Endothelial cell of umbilical vein (primary cell): ENCODE measurements around the gene KCNJ5. TPM values are rescaled to one million over a fixed set of nuclear protein-coding genes. Genes with fewer than 3 reads are reported as not detected.

Source experiments
- BruUV-seq: library from RNA; stranded (reverse); fragments of 400-500 nt; replicated peaks from 2 replicates; lab custom pipeline; 2021; lab: Mats Ljungman, UMichigan
- CTCF ChIA-PET: fragments of 300-600, 350-600 bp; sonication (Branson Sonifier 250); formaldehyde crosslinking; loops from one replicate; lab custom pipeline; 2021; ENCODE audit warnings: antibody characterized with exemption, inconsistent platforms; lab: Charles Lee
- POLR2A ChIA-PET: fragments of 300-600, 350-600 bp; sonication (Branson Sonifier 250); formaldehyde crosslinking; loops from one replicate; lab custom pipeline; 2021; ENCODE audit warnings: antibody characterized with exemption, inconsistent platforms; lab: Charles Lee
- DNase-seq: peaks from one replicate; pipeline ENCODE4 v3.0.0-alpha.2; 2011; ENCODE audit warnings: low read depth, low spot score
- FAIRE-seq: peaks from 2 replicates; lab custom pipeline; 2011; peaks lifted over from hg19 to GRCh38; lab: Jason Lieb, UNC
- H2AFZ ChIP-seq: 2 replicates; pipeline ENCODE4 v1.6.0; 2012; ENCODE audit warnings: low read depth, low read length, control low read depth, inconsistent platforms
- H3K27ac ChIP-seq: 2 replicates; pipeline ENCODE4 v1.5.1; 2011; ENCODE audit warnings: low read depth, mild to moderate bottlenecking, control low read depth, low read length, moderate library complexity; ENCODE audit not compliant: insufficient read depth
- H3K27me3 ChIP-seq, 2 experiments: 2 replicates each; pipeline versions ENCODE4 v1.6.0 to v1.6.1; 2011; ENCODE audit warnings: low read length in 2 of 2, mixed read lengths in 1 of 2; ENCODE audit not compliant: control insufficient read depth in 2 of 2, insufficient read depth in 2 of 2
- H3K36me3 ChIP-seq, 2 experiments: 2 replicates in 1 of 2; 3 replicates in 1 of 2; pipeline ENCODE4 v1.5.1; 2011; ENCODE audit warnings: low read length in 2 of 2, mild to moderate bottlenecking in 1 of 2, moderate library complexity in 1 of 2; ENCODE audit not compliant: control insufficient read depth in 2 of 2, insufficient read depth in 2 of 2; ENCODE audit errors: extremely low read depth in 1 of 2
- H3K4me1 ChIP-seq: 3 replicates; pipeline ENCODE4 v1.5.1; 2011; ENCODE audit warnings: mild to moderate bottlenecking, low read length; ENCODE audit not compliant: control insufficient read depth, insufficient read depth; ENCODE audit errors: extremely low read depth
- H3K4me2 ChIP-seq: 2 replicates; pipeline ENCODE4 v1.6.1; 2011; ENCODE audit warnings: low read length, control low read depth, mixed read lengths; ENCODE audit not compliant: insufficient read depth
- H3K4me3 ChIP-seq, 3 experiments: fragments of 200-600 bp in 1 of 3; sonication (generic), shearing (Covaris generic) in 1 of 3; replicated peaks in 1 of 3; 2 replicates each; pipeline ENCODE4 v1.5.1; 2011 to 2016; ENCODE audit warnings: control low read depth in 3 of 3, low read length in 3 of 3, mild to moderate bottlenecking in 2 of 3, inconsistent platforms in 1 of 3, low read depth in 1 of 3, moderate library complexity in 1 of 3; ENCODE audit not compliant: insufficient read depth in 1 of 3
- H3K79me2 ChIP-seq: 2 replicates; pipeline ENCODE4 v1.6.0; 2012; ENCODE audit warnings: low read length, inconsistent platforms; ENCODE audit not compliant: control insufficient read depth, insufficient read depth
- H3K9ac ChIP-seq: replicated peaks from 2 replicates; pipeline ENCODE3; 2011; ENCODE audit warnings: low read length, control low read depth; ENCODE audit not compliant: insufficient read depth; ENCODE audit errors: extremely low read depth
- H3K9me1 ChIP-seq: replicated peaks from 3 replicates; pipeline ENCODE4 v1.6.0; 2011; ENCODE audit warnings: mild to moderate bottlenecking, low read length; ENCODE audit not compliant: control insufficient read depth, insufficient read depth; ENCODE audit errors: extremely low read depth
- H3K9me3 ChIP-seq: replicated peaks from 2 replicates; pipeline ENCODE4 v1.5.1; 2012; ENCODE audit warnings: low read length, inconsistent platforms; ENCODE audit not compliant: control insufficient read depth, insufficient read depth
- H4K20me1 ChIP-seq: replicated peaks from 2 replicates; pipeline ENCODE3; 2011; ENCODE audit warnings: mild to moderate bottlenecking, low read length; ENCODE audit not compliant: control insufficient read depth, insufficient read depth; ENCODE audit errors: extremely low read depth
- CTCF ChIP-seq, 2 donors: IDR thresholded peaks; 1 replicate in 1 of 2; 2 replicates in 1 of 2; pipeline ENCODE4 v1.5.1; 2011; ENCODE audit warnings: low read length in 2 of 2, mild to moderate bottlenecking in 2 of 2, moderate library complexity in 2 of 2, control low read depth in 1 of 2, inconsistent platforms in 1 of 2, low read depth in 1 of 2; ENCODE audit not compliant: insufficient read depth in 1 of 2; ENCODE audit errors: extremely low read depth in 1 of 2
- EZH2 ChIP-seq: IDR thresholded peaks from 2 replicates; pipeline ENCODE4 v1.6.1; 2012; ENCODE audit warnings: borderline replicate concordance, low read depth, mild to moderate bottlenecking, moderate library complexity, low read length, inconsistent platforms; ENCODE audit not compliant: severe bottlenecking
- FOS ChIP-seq: IDR thresholded peaks from 2 replicates; pipeline ENCODE4 v1.6.1; 2011; ENCODE audit warnings: mild to moderate bottlenecking, low read length, moderate library complexity, borderline replicate concordance; ENCODE audit not compliant: insufficient read depth
- GATA2 ChIP-seq: IDR thresholded peaks from 2 replicates; pipeline ENCODE4 v1.7.0; 2011; ENCODE audit warnings: low read depth, mild to moderate bottlenecking, moderate library complexity, mixed read lengths, low read length; ENCODE audit not compliant: insufficient read length, insufficient read depth
- JUN ChIP-seq: IDR thresholded peaks from 2 replicates; pipeline ENCODE4 v1.6.1; 2011; ENCODE audit warnings: borderline replicate concordance, low read depth; ENCODE audit not compliant: insufficient read length, insufficient read depth
- MAX ChIP-seq: IDR thresholded peaks from 2 replicates; pipeline ENCODE4 v1.6.1; 2011; ENCODE audit not compliant: insufficient read depth, insufficient read length
- MYC ChIP-seq: IDR thresholded peaks from one replicate; pipeline ENCODE4 v1.6.1; 2011; ENCODE audit warnings: mild to moderate bottlenecking, low read depth, low read length
- POLR2A ChIP-seq: IDR thresholded peaks from 2 replicates; pipeline ENCODE4 v1.6.1; 2012; ENCODE audit warnings: low read depth, mild to moderate bottlenecking, control low read depth, low read length
- POLR2AphosphoS5 ChIP-seq: IDR thresholded peaks from 2 replicates; pipeline ENCODE4 v1.6.1; 2012; ENCODE audit warnings: low read depth, mild to moderate bottlenecking, control low read depth, low read length, moderate library complexity; ENCODE audit not compliant: insufficient read depth
- dilution Hi-C: fragments of 300-500 bp; cut with MboI; formaldehyde crosslinking; loops from one replicate; pipeline ENCODE4 v1.15.0; 2019; ENCODE audit warnings: low sequenced_read_pairs; ENCODE audit not compliant: extremely low pct_ligation_motif_present
- intact Hi-C: fragments of 100-400 bp; cut with micrococcal nuclease; formaldehyde crosslinking; loops from one replicate; pipeline ENCODE4 v1.10.0; 2022
- polyA plus RNA-seq, 4 experiments: library from polyadenylated mRNA; depleted of rRNA in 3 of 4; stranded (reverse) in 3 of 4; unstranded in 1 of 4; fragments of >200 nt; gene quantifications; 2 replicates each; pipeline versions ENCODE4 v1.2.1 to v1.2.3, GENCODE V29; 2011 to 2012; ENCODE audit warnings: missing spikeins in 1 of 4
- total RNA-seq: library from RNA; stranded (reverse); gene quantifications from 2 replicates; pipeline ENCODE4 v1.2.3, GENCODE V29; 2021

KCNJ5 gene
- total and polyA plus RNA-seq, 2 donors (not counting 3 experiments of a cell fraction or from before 2014, with no cell fraction given): 0.13 TPM; not detected in 1

DNA sequence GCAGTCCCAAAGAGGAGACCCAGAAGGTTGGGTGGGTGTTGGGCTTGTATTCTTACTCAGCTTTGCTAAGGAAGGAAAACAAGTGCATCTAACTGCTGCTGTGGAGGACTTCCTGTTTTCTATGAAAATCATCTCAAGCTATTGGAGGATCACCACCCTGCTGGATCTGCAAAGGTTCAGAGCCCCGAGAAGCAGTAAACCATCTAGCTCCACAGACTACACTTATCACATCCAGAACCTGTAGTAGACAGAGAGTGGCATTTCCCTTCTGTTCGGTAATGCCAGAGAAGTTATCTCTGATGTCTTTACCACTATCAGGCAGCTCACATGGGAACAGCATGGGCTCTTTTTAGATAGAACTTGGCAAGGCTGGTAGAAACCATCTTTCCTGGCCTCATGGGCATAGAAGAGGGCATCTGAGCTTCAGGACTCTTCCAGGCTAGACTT is 45.8 kb upstream of the KCNJ5 start:
- POLR2A ChIA-PET: no interaction called here
- H3K27ac ChIP-seq: no peak overlapping the region
- no peak overlapping the region for H3K4me3 ChIP-seq
- TF ChIP-seq EZH2: no peak
- no peak for TF ChIP-seq POLR2A
- no peak for TF ChIP-seq MYC
- no peak for TF ChIP-seq MAX
- no peak for TF ChIP-seq GATA2
- TF ChIP-seq CTCF (IDR thresholded peaks at IDR 0.05; ENCODE audit: extremely low read depth in 1 of 2, insufficient read depth in 1 of 2, low read depth in 1 of 2, low read length in 2 of 2): no peak
- no peak for TF ChIP-seq FOS
- no peak for TF ChIP-seq POLR2AphosphoS5
- no peak for TF ChIP-seq JUN
- H3K27me3 ChIP-seq: no peaks in the 10 kb centered on the region
- intact Hi-C loops: loop anchor here (5.0 kb wide), 2 partner anchors 553 to 813 kb away; no protein-coding TSS in a partner anchor
- no peaks in the 10 kb centered on the region for H3K9me3 ChIP-seq
- no peak overlapping the region for H2AFZ ChIP-seq
- FAIRE-seq (no peak), DNase-seq (no peak)
- H3K79me2 ChIP-seq: no peaks in the 10 kb centered on the region
- dilution Hi-C loops: no loop called here
- H3K9me1 ChIP-seq: no peaks in the 10 kb centered on the region
- no peaks in the 10 kb centered on the region for H4K20me1 ChIP-seq
- no peak overlapping the region for H3K9ac ChIP-seq
- no peaks in the 10 kb centered on the region for H3K36me3 ChIP-seq
- no peak overlapping the region for H3K4me2 ChIP-seq
- peaks cover 18% of the 10 kb centered on the region for H3K4me1 ChIP-seq
- BruUV-seq: no TSS peak
- CTCF ChIA-PET: interaction anchor here (0.6 to 1.6 kb wide), 4 partner anchors 11 to 688 kb away, joined by 3 to 7 read pairs (median 4); no protein-coding TSS in a partner anchor
